ENCODE measurements around the gene SDK1. TPM values are rescaled to one million over a fixed set of nuclear protein-coding genes. Genes with fewer than 3 reads are reported as not detected.

The SDK1 gene
- total RNA-seq, 1 donor from 2014 or later: 10.9 TPM

- no peak overlapping the region for H3K27ac Mint-ChIP-seq (ENCODE audit: unreplicated experiment)
- no peak for TF ChIP-seq CTCF (IDR thresholded peaks at IDR 0.05)
- no peak overlapping the region for H3K4me3 Mint-ChIP-seq (ENCODE audit: unreplicated experiment)
- H3K4me1 Mint-ChIP-seq (ENCODE audit: low read depth): no peaks in the 10 kb centered on the region
- no peak for DNase-seq (ENCODE audit: low spot score)
- H3K27me3 Mint-ChIP-seq (ENCODE audit: low read depth): no peaks in the 10 kb centered on the region
- H3K36me3 Mint-ChIP-seq (ENCODE audit: low read depth): no peaks in the 10 kb centered on the region
- H3K9me3 Mint-ChIP-seq (ENCODE audit: low read depth): no peaks in the 10 kb centered on the region
Measured at GRCh38 chr7:4000934-4001333, 699.9 kb downstream of the SDK1 start.

GRCh38 chr7:4001742-4002141 is 700.7 kb downstream of the SDK1 start:
- no peaks in the 10 kb centered on the region for H3K9me3 Mint-ChIP-seq (ENCODE audit: low read depth)
- no peak overlapping the region for H3K4me3 Mint-ChIP-seq (ENCODE audit: unreplicated experiment)
- no peak overlapping the region for H3K27ac Mint-ChIP-seq (ENCODE audit: unreplicated experiment)
- DNase-seq (ENCODE audit: low spot score): no peak
- H3K4me1 Mint-ChIP-seq (ENCODE audit: low read depth): no peaks in the 10 kb centered on the region
- no peaks in the 10 kb centered on the region for H3K27me3 Mint-ChIP-seq (ENCODE audit: low read depth)
- TF ChIP-seq CTCF (IDR thresholded peaks at IDR 0.05): no peak
- H3K36me3 Mint-ChIP-seq (ENCODE audit: low read depth): no peaks in the 10 kb centered on the region

DNA sequence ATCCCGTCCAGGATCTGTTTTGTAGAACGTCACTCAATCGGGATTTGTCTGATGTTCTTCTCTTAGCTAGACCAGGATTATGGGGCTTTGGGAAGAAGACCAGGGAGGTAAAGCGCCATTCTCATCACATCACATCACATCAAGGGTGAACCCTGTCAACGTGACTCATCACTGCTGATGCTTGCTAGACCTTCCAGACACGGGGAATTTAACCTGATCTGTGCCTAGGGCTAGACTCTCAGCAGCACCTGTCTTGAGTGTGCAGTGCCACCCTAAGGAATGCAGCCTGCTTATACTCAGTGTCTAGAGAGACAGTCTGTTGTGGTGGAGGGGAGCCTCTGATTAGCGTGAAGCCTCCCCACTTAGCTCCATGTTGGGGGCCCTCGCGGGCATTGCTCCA is 702.5 kb downstream of the SDK1 start:
- Mint-ChIP-seq H3K27me3 (ENCODE audit: low read depth) (no peaks in the 10 kb centered on the region), H3K36me3 (ENCODE audit: low read depth) (no peaks in the 10 kb centered on the region), H3K27ac (ENCODE audit: unreplicated experiment) (no peak overlapping the region), H3K4me1 (ENCODE audit: low read depth) (no peaks in the 10 kb centered on the region), H3K4me3 (ENCODE audit: unreplicated experiment) (no peak overlapping the region), H3K9me3 (ENCODE audit: low read depth) (no peaks in the 10 kb centered on the region)
- no peak for DNase-seq (ENCODE audit: low spot score)
- TF ChIP-seq CTCF (IDR thresholded peaks at IDR 0.05): no peak

GRCh38 chr7:4006687-4007086 is 705.6 kb downstream of the SDK1 start:
- Mint-ChIP-seq H3K4me1 (ENCODE audit: low read depth) (no peaks in the 10 kb centered on the region), H3K9me3 (ENCODE audit: low read depth) (no peaks in the 10 kb centered on the region), H3K4me3 (ENCODE audit: unreplicated experiment) (no peak overlapping the region)

GRCh38 chr7:4009211-4010060 is 708.4 kb downstream of the SDK1 start:
- no peak overlapping the region for H3K27ac Mint-ChIP-seq (ENCODE audit: unreplicated experiment)
- no peaks in the 10 kb centered on the region for H3K27me3 Mint-ChIP-seq (ENCODE audit: low read depth)
- no peaks in the 10 kb centered on the region for H3K9me3 Mint-ChIP-seq (ENCODE audit: low read depth)
- peaks cover 6% of the 10 kb centered on the region for H3K36me3 Mint-ChIP-seq (ENCODE audit: low read depth)
- TF ChIP-seq CTCF (IDR thresholded peaks at IDR 0.05): no peak
- no peaks in the 10 kb centered on the region for H3K4me1 Mint-ChIP-seq (ENCODE audit: low read depth)
- H3K4me3 Mint-ChIP-seq (ENCODE audit: unreplicated experiment): no peak overlapping the region
- DNase-seq (ENCODE audit: low spot score): no peak

More at GRCh38 chr7:4006687-4007086, 705.6 kb downstream of the SDK1 start:
- no peak for TF ChIP-seq CTCF (IDR thresholded peaks at IDR 0.05)
- H3K27me3 Mint-ChIP-seq (ENCODE audit: low read depth): no peaks in the 10 kb centered on the region
- no peak for DNase-seq (ENCODE audit: low spot score)
- H3K36me3 Mint-ChIP-seq (ENCODE audit: low read depth): no peaks in the 10 kb centered on the region
- no peak overlapping the region for H3K27ac Mint-ChIP-seq (ENCODE audit: unreplicated experiment)

Measured in chondrocyte (in vitro differentiated cells).